Measurements from ENCODE around the gene AQP12B.
"Not testable (repeated sequence)": the region's sequence is repeated elsewhere in the genome, so short reads cannot be mapped to it uniquely, and the experiment has no call there.

The AQP12B gene, protein sequence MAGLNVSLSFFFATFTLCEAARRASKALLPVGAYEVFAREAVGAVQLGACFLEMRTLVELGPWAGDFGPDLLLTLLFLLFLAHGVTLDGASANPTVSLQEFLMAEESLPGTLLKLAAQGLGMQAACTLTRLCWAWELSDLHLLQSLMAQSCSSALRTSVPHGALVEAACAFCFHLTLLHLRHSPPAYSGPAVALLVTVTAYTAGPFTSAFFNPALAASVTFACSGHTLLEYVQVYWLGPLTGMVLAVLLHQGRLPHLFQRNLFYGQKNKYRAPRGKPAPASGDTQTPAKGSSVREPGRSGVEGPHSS

DNA sequence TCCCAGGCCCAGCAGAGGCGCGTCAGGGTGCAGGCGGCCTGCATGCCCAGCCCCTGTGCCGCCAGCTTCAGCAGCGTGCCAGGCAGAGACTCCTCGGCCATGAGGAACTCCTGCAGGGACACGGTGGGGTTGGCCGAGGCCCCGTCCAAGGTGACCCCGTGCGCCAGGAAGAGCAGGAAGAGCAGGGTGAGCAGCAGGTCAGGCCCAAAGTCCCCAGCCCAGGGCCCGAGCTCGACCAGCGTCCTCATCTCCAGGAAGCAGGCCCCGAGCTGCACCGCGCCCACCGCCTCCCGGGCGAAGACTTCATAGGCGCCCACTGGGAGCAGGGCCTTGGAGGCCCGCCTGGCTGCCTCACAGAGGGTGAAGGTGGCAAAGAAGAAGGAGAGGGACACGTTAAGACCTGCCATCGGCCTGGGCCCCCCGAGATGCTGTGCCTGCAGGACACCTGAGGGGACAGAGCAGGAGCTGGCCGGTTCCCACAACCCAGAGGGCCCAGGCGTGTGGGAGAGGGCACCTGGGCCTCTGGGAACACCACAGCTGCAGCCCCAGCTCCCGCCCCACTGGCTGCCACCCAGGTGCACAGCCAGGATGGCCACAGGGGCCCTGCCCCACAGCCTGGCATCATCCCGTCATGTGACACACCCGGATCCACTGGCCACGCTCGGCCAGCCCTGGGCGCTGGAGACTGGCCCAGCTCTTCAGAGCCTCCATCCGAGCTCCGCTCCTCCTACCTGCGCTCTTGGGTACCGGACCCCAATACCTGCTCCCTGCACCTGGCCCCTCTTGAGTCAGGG, at the start of gene AQP12B:
AQP12B (minus strand) TSS at position 455 of the 794 bp plus-strand sequence; CDS start at position 407, 48 bp downstream.
- not testable (repeated sequence) for DNase-seq

DNA sequence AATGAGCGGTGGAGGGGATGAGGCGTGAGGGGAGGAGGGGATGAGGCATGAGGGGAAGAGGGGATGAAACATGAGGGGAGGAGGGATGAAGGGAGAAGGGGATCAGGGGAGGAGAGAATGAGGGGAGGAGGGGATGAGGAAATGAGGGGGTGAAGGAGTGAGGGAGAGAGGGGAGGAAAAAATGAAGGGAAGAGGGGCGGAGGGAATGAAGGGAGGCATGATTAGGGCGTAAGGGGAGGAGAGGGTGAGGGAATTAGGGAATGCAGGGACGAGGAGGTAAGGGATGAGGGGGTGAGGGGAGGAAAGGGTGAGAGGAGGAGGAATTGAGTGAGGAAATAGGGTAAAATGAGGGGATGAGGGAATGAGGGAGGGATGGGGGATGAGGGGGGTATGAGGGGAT, 49.5 kb upstream of the AQP12B start:
- DNase-seq = no peak

DNA sequence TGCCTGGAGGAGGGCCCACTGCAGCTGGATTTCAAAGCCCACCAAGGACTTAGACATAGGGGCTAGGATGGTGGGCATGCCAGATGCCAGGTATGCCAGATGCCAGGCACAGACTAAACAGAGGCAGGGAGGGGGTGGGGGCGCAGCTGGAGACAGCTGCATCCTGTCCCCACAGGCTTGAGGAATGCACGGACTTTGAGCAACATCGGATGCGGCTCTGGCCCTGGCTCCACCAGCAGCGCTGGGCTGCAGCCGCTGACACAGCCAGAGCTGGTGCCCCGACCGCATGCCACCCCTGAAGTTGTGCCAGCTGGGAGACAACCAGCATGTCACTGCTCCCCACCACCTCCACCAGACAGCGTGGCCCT, 48.5 kb upstream of the AQP12B start:
- DNase-seq = no peak

DNA sequence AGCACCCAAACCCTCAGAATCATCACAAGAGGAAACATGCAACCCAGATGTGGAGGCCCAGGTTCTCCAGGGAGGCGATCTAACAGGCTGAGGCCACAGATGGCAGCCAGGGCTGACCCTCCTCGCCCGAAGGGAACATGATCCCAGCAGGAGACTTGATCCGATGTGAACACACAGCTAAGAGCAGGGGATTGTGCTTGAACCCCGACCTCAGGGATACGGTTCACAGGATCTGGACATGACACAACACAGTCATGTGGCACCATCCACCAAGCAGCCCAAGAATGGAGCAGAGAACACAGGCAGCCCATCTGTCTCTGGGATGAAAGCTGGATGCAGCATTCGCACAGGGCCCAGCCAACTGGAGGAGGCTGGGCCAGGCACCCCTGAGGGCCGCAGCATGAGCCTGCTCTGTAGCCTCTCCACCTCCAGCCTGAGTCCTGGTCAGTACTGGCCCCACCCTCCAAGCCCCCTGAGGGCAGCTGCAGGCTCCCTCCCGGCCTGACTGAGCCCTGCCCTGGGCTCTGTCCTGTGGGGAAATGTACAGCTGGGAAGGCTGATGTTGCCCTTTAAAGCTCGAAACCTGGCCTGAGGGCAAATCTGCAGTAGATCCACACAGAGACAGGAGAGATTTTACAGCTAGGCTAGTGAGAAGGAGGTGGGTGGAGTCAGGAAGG, 48.0 kb upstream of the AQP12B start:
- DNase-seq = no peak

DNA sequence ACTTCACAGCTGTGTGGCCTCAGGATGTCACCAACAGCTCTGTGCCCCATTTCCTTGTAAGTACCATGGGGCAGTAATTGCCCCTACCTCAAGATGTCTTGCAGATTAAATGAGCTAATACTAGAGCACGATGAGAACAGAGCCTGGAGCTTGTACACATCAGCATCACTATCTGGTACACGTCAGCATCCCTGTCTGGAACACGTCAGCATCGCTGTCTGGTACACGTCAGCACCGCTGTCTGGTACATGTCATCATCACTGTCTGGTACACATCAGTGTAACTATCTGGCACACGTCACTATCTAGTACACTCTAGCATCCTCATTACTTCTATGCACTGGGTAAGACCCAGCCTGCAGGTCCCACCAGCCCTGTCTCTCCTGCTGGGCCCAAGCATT, 46.1 kb upstream of the AQP12B start:
- no peak for DNase-seq

DNA sequence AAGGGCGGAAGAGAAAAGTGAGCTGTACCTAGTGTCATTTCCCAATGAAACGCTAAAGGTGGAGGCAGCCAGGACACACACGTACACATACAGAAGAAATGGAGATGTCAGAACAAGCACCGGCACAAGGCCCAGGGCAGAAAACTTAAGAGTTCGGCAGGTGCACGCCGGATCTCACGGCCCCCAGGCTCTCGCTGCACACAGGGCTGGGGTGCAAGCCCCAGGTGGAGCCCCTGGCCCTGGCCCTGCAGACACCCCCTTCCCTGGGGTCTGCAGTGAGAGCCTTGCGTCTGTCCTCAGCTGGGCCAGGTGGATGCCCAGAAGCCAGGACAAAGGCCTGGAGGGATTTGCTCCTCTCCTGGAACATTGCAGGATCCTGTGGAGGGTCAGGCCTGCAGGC, 45.7 kb upstream of the AQP12B start:
- DNase-seq = no peak

DNA sequence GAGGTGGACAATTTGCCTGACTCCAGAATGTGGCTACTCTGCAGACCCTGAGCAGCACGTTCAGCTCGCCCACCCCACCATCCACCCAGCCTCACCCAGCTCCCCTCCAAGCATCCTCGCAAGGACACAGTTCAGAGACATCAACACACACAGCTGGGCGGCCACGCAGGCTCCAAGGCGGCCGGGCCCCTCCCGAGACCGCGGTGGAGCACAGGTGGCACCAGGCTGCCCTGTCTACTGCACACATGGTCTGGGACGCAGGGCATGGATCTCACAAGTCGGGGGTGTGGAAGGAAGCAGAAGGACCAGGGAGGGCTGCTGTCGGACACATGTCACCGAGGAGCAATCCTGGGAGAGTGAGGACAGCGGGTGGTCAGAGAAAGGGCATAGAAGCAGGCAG, 45.2 kb upstream of the AQP12B start:
- DNase-seq = no peak

DNA sequence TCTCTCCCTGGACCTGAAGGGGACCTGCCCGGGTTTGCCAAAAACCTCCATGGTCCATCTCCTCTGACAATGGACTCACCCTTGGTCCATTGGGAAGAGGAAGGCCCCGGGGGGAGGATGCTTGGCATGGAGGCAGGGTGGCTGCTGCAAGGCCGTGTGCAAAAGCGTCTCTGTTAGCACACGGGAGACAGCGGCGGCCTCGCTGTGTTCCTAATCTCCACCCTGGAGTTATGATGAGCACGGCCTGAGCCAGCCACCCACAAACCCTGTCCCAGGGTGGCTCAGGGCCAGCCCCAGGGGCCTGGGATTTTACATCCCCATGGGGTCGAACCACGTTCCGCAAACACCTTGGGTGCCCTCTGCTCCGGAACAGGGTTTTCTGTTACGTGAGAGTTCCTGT, 44.8 kb upstream of the AQP12B start:
- no peak for DNase-seq

DNA sequence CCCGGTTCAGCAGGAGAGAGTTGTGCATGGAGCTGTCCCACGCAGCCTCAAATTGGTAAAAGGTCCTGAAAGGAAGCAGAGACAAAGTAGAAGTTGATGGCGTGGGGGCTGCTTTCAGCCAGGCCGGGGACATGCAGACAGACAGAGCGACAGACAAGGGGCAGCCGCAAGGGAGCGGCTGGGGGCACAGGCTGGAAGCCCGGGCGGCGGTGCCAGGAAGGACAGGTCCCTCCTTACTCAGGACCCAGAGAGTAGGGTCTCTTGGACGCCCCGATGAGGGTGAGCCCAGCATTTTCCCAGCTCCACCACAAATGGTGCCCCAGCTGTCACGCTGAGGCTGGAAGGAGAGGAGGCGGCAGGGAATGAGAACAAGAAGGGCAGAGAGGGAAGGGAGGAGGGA, 44.2 kb upstream of the AQP12B start:
- DNase-seq = no peak

DNA sequence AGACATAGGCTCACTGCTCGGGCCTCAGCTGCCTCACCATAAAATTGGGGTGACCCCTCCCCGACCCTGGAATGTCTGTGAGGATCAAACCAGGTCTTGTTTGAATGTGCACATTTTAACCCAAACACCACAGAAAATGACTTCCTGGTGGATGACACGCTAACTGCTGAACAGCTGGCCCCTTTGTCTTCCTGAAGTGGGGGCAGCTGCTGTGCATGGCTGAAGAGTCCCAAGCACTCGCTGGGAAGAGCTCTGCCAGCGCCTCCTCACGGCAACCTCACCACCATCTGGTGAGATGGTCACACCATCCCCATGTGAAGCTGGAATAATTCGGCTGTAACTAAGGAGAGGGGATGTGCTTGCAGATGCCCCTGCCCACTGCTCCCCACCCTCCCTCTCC, 43.0 kb upstream of the AQP12B start:
- no peak for DNase-seq

DNA sequence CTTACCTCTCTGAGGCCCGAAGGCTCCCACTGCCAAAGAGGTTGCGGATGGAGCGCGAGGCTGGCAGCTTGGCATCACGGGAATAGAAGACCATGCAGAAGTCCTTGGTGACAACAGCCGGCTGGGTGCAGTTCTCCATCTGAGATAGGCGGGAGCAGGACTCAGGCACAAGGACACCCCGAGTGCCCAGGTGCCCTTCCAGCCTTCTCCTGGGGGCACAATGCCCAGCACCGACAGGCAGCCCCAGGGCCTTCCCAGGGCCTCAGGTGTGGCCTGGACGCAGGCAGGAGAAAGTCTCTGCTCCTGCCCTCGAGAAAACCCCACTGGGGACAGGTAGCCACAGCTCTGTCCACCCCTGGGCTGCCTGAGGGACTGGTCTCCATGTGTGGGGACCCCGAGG, 42.6 kb upstream of the AQP12B start:
- DNase-seq = no peak

DNA sequence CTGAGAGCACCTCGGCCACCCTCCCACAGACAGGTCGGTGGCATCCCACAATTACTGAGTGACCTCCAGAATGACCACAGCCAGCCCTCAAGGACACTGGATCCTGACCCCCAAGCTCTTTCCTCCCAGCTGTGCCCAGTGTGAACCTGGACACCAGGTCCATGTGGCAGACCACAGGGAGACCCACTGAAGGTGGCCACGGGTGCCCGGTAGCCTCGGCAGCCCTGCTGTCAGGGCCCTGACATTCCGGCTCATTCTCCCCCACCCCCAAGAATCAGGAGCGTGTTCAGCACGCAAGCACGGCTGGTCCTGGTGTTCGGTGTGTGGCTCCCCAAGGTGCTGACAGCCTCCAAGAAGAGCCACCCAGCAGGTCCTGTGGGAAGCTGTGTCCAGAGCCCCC, 41.7 kb upstream of the AQP12B start:
- DNase-seq = no peak

DNA sequence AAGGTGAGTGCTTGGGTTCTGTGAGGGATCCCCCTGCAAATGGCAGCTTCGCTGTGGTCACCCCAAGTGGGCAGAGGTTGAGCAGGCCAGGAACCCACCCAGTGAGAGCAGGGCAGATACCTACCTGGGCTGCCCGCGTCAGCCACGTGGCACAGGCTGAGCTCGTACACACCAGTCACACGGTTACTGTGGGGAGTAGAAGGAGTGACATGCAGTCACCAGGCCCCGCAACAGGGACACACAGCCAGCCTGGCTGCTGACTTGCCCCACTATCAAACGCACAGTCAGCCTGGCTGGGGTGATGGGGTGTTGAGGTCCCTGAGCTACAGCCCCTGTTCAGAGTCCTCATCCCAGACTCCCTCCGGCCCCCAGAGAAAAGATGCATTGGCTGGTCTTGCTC, 41.2 kb upstream of the AQP12B start:
- DNase-seq = no peak

DNA sequence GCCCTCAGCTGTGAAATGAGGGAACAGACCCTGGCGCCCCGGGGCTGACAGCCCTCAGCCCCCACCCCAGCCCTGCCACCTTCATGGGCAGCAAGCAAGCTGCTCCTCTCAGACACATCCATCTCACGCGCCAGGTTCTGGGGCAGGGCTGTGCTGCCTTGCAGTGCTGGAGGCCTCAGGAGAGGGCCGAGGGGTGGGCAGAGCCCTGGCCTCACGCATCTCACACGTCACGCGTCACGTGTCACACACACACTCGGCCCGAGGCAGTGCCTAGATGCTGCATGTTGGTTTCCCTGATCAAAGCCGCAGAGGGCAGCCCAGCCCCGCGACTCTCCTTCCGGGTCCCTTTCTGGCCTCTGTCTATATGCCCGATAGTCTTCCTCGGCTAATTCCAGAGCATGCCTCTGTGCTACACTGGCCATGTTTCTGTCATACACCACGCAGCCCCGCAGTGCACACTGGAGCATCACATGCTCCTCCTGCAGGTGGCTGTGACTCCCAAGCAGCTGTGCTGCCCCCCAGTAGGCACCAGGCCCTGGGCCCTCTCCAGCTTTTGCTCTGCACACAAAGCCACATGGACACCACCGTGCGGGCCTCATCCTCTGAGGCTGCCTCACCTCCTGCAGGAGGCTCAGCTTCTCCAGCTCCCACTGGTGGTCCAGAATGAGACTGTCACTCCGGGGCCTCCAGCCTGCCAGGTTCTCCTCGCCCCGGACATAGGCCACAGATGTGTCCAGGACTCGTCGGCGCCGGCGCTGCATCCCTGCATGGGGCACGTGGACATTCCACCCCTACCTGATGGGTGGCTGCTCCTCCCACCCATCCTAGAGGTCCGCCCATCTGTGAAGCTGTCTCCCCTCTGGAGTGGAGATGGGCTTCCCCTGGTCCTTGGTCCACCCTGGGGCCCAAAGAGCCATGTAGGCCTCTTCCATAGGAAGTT, 40.4 kb upstream of the AQP12B start:
- DNase-seq = no peak

DNA sequence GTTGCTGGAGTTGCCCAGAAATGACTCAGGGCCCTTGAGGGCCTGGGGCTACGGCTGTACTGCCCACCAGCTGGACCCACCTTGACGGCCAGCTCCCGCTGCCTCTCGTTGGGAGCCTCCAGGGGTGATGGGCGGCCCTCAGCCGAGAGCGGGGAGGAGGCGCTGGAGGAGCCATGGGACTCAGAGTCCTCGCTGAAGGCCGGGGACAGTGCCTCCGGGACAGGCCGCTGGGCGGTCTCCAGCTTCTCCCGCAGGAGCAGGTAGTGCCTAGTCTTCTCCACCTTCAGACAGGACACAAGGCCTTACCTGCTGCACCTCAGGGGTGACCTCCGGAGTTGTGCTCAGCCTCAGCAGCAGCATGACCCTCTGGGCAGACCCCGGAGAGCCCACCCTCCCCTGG, 39.7 kb upstream of the AQP12B start:
- DNase-seq = no peak

DNA sequence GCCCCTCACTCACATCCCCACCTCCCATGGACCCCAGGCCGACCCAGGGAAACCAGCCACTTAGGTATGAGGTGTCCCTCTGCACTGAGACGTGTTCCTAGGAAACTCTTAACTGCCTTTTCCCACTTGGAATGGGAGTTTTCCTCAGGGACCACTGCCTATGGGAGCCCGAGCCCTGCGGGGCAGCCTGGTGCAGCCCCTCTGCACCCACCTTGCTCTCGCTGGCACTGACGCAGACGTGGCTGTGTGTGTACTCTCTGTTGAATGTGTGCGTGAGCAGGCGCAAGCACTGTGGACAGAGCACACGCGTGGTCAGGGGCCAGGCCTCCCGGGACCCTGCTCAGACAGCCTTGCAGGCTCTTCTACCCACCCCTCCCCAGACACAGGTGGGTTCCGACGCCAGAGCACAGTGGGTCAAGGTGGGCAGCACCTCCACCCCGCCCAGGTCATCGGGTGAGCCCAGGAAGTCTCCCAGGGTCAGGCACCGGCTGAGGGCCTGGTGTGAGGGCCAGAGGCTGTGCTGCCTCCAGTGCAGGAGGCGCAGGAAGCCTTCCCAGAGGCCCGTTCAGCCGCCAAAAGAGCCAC, 39.0 kb upstream of the AQP12B start:
- no peak for DNase-seq

DNA sequence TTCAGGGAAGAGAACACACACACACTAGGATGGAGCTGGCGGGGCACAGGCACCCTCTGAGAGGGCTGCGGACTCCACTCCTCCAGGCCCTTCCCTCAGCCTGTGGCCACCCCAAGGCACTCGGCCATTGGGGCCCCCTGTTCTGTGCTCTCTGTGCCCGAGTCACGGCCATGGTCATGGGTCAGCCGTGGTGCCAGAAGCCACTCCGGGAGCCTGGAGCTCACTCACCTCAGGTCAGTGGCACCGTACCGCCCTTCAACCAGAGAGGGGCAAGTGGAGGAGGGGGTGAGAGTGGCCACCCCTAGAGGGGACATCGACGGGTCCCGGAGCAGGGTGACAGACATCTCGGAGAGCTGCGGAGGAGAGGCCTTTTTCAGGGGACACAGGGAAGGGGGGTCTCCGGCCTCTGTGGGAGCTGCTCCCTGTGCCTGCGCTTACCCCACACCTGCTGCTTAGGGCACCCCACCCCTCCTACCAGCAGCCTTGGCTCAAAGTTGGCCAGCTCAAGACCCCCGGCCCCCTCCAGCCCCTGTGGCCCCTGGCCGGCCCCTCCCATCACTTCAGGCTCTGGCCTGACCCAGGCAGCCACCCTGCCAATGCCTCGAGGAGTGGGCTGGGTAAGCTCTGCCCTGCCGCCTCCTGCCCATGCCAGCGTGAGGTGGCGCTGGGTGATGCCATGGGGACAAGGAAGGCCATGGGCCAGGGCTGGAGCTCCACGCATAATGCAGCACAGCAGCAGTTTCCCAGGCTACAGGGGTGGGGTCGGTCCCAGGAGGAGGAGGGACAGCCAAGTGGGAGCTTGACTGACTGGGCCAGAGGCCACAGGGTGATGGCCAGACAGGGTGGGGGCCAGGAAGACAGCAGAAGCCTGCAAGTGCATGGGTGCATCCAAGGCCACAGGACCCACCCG, 38.3 kb upstream of the AQP12B start:
- no peak for DNase-seq

DNA sequence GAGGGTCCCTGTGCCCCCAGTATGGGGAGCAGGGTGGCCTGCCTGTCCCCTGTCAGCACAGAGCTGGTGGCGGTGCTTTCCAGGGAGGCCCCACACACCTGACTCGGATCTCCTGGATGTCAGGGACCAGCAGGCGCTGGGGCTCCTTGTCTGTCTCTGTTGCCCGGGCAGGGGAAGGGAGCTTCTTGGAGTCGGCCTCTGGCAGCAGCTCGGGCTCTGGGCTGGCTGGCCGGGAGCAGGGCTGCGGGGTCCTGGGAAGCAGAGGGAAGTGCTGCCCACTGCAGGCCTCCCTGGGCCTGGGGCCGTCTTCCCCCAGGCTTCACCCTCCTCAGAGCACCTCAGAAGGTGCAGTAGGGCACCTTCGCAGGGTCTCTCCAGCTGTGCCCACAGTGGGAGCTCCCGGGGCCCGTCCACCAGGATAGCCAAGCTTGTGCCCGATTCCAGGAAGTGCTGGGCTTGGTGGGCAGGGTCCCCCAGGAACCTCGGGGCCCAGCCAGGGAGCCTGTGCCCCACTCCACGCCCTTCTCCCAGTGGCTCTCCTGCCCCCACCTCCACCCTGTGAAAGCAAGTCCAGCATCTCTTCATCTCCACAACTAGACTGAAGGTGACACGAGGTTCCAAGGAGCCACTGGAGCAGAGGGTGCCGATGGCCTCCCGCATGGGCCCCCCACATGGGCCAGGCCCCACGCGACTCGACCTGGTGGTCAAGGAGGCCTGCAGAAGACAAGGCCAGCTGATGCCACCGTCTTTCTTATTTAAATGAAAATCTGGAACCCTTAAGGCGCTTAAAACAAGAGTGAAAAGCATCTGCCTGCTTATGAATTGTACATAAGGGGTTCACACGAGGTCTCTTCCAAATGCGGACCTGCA, 37.2 kb upstream of the AQP12B start:
- DNase-seq = no peak

DNA sequence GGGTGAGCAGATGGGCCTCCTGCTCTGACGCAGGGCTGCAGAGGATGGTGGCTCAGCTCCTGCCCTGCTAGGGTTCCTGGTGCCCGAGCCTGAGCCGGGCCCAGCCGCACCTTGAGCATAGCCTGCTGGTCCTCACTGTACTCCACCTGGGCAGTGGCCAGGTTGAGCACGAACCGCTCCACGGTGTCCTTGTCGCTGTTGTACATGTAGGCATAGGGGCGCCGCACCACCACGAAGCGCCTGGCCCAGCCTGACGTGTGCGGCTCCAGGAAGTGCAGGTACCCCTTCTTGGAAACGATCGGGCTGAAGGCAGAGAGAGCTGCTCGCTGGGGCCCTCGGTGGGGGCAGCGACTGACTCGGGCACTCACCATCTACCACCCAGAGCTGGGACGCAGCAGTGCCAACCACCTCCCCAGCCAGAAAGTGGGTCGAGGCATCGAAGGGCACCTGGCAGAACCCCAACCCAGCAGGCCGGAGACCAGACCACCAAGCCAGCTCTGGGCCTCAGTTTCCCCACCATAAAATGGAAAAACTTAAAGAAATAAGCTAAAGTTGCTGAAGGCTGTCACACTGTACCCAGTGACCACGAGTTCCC, 36.3 kb upstream of the AQP12B start:
- no peak for DNase-seq

Measured in DMS79 (cell line).